ENCODE results near the gene SLC35B2.

SLC35B2 gene

DNA sequence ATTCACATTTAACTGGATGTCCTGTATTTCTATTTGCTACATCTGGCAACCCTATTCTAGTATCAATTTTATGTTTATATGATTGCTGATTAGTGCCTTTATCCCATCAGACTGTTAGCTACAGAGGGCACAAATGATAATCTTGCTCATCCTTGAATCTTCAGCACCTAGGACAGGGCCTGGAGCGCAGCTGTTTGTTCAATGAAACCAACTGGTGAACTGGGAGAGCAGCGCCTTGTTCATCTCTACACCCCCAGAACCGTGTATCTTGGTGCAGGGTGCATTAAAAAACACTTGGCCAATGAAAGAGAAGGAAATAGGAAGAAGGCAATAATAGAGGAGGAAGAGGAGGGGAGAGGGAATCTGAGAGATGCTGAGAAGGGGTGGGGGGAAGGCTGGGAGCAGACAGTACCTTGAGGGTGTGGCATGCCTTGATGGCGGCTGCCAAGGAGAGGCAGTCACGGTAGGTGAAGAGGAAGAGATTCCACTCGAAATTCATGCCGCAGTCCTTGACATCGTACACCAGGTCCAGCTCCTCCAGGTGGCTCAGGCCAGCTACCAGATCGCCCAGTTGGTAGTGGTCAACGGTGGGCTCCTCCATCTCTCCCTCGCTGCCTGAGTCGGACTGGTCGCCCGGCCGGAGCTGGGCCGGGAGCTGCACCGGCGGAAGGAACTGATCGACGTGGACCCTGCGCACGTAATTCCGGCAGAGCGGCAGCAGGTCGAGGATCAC is 28.4 kb upstream of the SLC35B2 start:
- no peak for DNase-seq

DNA sequence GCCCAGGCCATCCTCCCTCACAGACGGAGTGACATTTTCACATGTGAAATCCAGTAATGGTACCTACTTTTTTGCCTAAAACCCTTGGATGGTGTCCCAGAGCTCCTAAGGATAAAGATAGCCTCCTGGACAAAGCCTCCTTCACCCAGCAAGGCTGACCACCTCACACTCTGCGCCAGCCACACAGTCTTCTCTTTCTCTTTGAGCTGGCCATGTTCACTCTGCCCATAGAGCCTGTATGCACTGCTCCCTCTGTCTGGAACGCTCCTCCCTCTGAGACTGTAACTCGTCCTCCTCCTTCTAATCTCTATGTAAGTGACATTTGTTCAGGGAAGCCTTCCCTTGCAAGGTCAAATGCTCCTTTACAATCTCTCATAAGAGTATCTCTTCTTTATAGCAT is 27.5 kb upstream of the SLC35B2 start:
- DNase-seq = no peak

DNA sequence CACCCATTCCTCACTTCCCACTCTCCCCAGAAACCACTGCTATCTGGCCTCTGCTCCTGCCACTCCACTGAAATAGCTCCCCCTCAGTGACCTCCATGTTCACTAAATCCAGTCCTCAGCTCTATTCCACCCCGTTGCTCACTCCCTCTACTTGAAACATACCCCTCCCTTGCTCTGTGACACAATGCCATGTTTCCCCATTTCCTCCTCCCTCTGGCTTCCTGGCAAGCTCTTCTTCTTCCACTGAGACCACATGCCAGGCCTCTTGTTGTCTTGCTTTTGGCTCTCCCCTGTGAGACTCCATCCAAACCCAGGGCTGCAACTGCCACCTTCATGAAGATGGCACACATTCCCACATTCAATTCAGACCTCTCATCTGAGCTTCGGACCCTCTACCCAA is 26.8 kb upstream of the SLC35B2 start:
- no peak for DNase-seq

- no peak for DNase-seq
Measured at GRCh38 chr6:44278774-44279697, 21.7 kb upstream of the SLC35B2 start.

DNA sequence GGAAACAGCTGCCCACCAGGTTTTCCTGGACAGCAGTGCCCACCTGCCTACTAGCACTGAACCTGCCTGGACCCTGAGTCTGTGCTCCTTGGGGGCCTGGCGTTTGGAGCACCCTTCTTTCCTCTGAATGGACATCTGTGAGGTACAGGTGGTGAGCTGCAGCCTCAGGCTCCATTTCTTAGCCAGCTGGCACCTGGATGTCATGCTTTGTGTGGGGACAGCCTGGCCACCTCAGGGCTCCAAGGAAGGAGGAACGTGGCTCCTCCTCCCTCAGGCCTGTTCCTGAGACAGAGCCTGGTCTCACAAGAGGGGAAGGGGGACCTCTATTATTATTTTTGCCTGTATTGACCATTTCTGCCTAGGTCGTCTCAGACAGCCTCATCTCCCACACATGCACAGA is 21.0 kb upstream of the SLC35B2 start:
- DNase-seq = no peak

DNA sequence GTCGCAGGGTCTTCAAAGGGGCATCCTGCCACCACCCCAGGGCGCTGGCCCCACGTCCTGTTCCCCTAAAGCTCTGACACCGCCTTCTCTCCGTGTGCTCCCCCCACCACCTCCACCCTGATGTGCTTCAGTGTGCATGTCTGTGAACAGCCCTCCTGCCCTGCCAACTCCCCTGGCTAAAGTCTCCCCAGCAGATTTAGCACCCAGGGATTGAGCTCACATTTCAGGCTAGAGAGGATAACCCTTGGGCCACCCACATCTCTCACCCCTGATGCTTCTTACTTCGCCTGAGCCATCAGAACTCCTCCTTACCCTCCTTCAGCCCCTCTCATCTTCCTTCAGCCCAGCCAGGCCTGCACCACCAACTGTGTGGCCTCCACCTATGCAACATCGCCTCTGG is 20.4 kb upstream of the SLC35B2 start:
- DNase-seq = no peak

GRCh38 chr6:44276667-44277640 is 19.6 kb upstream of the SLC35B2 start:
- no peak for DNase-seq

GRCh38 chr6:44275749-44276648 is 18.7 kb upstream of the SLC35B2 start:
- DNase-seq = no peak

GRCh38 chr6:44275271-44275748 is 18.0 kb upstream of the SLC35B2 start:
- DNase-seq = no peak

- no peak for DNase-seq
Measured at GRCh38 chr6:44273617-44274016, 16.3 kb upstream of the SLC35B2 start.

- DNase-seq = no peak
Measured at GRCh38 chr6:44272999-44273566, 15.8 kb upstream of the SLC35B2 start.

DNA sequence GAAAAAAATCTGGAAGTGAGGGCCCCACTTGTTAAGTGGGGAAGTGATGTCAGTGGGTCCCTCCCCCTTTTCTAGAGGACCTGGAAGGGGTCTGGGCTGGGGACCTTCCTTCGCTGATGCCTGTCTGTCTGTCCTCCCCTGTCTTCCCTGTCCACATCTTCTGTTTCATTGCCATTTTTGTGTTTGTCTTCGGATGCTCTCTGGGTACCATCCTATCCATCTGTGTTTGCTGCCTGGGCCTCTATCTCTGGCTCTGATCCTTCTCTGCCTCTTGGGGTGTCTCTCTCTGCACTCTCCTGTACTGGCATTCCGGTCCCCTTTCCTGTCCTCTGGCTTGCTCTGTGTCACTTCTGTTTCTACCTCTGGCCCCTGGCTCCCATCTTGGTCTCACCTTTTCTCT is 15.2 kb upstream of the SLC35B2 start:
- DNase-seq = no peak

DNA sequence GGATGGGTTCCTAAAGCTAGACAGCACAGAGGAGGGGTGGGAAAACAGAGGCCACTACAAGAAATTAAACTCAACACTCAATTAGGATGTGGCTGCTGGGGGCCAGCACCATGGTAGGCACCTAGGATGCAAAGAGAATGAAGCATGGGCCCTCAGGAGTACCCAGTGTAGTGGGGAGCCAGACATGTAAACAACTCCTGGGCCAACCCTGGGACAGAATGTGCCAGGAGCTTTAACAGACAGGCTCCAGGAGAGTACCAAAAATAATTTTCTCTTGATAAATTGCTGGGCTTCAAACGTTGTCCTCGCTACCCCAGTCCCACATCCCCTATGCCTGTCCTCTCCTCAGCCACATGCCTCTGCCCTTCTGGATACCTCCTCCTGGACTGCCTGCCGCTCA is 14.6 kb upstream of the SLC35B2 start:
- DNase-seq = no peak

DNA sequence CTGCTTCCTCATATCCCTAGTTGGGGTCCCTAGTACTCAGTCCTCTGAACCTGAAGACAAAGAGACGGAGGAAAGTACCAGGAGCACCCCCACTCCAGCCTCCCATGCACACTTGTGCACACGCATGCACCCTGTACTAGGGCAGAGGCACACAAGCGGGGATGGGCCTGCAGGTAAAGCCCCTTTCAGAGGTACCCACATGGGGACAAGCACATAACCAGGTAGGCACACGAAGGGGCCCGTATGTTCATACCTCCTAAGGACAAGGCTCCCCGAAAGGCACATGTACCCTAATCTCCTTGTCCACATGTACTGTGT is 14.0 kb upstream of the SLC35B2 start:
- no peak for DNase-seq

DNA sequence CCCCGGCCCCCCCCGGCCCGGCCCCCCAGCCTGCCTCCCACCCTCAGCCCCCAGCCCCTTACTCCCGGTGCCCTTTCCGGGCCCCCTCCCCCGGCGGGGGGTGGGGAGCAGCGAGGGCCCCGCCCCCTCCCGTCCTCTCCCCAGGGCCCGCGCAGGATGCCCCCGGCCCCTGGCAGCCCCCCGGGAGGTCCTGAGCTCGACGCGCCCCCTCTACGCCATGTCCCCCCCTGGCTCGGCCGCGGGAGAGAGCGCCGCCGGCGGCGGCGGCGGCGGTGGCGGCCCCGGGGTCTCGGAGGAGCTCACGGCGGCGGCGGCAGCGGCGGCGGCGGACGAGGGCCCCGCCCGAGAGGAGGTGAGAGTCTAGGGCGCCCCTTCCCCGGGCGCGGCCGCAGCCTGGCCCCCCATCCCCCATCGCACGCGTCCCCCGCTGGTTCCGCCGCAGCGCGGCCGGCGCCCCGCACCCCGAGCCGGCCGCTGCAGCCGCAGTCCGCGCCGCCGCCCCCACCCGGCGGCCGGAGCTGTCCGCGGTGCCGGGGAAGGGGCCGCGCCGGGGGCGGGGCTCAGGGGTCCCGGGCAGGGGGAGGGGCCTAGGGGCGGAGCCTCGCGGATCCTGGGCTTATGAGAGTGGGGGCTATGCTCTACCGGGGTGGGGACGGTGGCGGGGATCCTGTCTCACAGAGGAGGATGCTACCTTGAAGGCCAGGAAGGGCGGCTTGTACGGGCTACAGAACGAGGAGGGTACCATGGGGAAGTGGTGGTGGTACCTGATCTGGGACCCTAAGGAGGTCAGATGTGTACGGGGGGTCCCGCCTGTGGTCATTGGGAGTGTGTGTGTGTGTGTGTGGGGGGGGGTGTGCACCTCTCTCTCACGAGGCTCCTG is 13.4 kb upstream of the SLC35B2 start:
- DNase-seq = no peak

DNA sequence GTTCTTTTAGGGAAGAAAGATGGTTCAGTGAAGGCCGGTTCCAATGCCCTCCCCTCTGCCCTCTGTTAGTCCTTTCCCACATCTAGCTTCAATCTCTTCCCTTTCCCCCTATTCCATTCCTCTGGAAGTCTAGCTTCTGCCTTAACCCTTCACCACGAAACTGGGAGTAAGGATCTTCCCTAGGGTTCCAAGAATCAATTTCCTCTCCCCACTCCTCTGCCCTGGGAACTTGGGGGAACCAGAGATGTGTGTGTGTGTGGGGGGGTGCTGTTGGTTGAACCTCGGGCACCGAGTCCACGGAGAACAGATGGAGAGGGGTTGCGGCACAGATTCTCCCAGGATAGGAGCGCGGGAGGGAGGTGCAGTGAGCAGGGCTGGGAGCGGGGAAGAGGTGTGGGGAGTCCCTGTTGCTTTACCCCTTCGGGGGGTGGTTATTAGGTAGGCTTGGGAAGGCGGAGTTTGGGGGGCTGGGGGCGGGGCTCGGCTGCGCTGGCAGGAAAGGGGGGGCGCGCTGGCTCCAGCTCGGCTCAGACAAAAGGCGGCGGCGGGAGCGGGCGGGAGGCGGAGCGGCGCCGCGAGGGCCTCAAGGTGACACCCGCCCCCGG is 12.7 kb upstream of the SLC35B2 start, which contains the start of gene TMEM151B:
Gene TMEM151B (plus strand): TSS at position 530 of the 605 bp plus-strand sequence. CDS start 293 bp downstream, outside the sequence.
- no peak for DNase-seq

- no peak for DNase-seq
Measured at GRCh38 chr6:44269178-44269920, 12.0 kb upstream of the SLC35B2 start.

GRCh38 chr6:44268095-44268628 is 10.8 kb upstream of the SLC35B2 start:
- DNase-seq = peak; percentile 21

DNA sequence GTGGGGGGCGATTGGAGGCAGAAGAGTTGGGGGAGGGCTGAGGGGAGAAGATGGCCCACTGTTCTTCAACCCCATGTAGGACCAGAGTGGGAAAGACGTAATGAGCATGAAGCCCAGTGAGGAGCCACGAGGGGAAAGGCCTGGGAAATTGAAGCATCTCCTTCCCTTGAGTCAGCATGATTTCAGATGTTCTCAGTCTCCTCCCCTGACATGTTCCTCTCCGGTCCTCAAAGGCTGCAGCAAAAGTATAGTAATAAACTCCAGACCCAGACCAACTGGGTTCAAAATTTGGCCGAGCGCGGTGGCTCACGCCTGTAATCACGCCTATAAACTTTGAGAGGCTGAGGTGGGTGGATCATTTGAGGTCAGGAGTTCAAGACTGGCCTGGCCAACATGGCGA is 9.9 kb upstream of the SLC35B2 start:
- no peak for DNase-seq

All from NCI-H526 treated with DMSO at 0.1 percent for 48 hours (cell line).